ENCODE results near the gene PDZD2. TPM values are rescaled to one million over a fixed set of nuclear protein-coding genes. Genes with fewer than 3 reads are reported as not detected.

Gene PDZD2
- total RNA-seq, 1 donor from 2014 or later, result 6.7 TPM

DNA sequence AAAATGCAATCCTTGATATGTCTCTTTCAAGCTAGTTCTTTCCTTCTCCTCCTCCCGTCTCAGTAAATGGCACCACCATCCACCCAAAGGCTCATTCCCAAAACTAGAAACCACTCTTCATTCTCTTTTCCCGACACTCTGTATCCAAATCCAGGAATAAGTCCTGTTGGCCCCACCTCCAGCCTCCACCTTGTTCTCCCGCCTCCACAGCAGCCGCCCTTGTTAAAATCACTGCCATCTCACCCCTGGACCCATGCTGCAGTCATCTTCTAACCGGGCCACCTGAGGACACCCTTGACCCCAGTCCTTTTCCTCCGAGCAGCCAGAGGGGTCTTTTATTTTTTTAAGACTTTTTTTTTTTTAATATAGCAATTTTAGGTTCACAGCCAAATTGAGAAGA is 9.4 kb downstream of the PDZD2 start:
- TF ChIP-seq, protein P1, sequence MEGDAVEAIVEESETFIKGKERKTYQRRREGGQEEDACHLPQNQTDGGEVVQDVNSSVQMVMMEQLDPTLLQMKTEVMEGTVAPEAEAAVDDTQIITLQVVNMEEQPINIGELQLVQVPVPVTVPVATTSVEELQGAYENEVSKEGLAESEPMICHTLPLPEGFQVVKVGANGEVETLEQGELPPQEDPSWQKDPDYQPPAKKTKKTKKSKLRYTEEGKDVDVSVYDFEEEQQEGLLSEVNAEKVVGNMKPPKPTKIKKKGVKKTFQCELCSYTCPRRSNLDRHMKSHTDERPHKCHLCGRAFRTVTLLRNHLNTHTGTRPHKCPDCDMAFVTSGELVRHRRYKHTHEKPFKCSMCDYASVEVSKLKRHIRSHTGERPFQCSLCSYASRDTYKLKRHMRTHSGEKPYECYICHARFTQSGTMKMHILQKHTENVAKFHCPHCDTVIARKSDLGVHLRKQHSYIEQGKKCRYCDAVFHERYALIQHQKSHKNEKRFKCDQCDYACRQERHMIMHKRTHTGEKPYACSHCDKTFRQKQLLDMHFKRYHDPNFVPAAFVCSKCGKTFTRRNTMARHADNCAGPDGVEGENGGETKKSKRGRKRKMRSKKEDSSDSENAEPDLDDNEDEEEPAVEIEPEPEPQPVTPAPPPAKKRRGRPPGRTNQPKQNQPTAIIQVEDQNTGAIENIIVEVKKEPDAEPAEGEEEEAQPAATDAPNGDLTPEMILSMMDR (IDR thresholded peaks at IDR 0.05; ENCODE audit: insufficient read depth, low read length, poor library complexity, severe bottlenecking), result no peak
- no peaks in the 10 kb centered on the region for H3K27me3 ChIP-seq (ENCODE audit: control insufficient read depth, insufficient read depth, low read length)

DNA sequence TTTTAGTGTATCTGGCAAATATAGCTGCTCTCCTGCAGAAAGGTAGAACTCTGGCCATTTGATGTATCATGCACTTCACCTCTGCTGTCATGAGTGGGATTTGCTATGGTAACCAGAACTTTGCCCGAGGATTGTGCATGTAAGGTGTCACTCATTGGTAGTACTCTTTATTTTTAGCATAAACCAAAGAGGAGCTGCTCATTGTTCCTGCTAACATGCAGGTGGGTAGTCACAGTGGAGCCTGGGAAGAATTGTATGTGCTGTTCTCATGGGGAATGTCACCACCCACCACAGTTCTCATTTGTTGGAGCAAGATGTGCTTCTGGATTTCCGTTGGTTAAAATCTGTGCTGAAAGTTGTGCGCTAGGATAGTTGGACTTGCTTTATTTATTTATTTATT is 12.3 kb downstream of the PDZD2 start:
- no peak for DNase-seq (ENCODE audit: low read depth)
- no peaks in the 10 kb centered on the region for H3K36me3 ChIP-seq (ENCODE audit: control insufficient read depth, insufficient read depth, low read length)
- H3K4me3 ChIP-seq (ENCODE audit: low read depth, low read length), result no peak overlapping the region
- TF ChIP-seq, protein P1 (IDR thresholded peaks at IDR 0.05; ENCODE audit: insufficient read depth, low read length, poor library complexity, severe bottlenecking), result no peak
- peaks cover under 1% of the 10 kb centered on the region for H3K27me3 ChIP-seq (ENCODE audit: control insufficient read depth, insufficient read depth, low read length)

More for the DNA sequence above, 9.4 kb downstream of the PDZD2 start:
- H3K4me3 ChIP-seq (ENCODE audit: low read depth, low read length), result no peak overlapping the region
- no peak for DNase-seq (ENCODE audit: low read depth)
- H3K36me3 ChIP-seq (ENCODE audit: control insufficient read depth, insufficient read depth, low read length), result no peaks in the 10 kb centered on the region

DNA sequence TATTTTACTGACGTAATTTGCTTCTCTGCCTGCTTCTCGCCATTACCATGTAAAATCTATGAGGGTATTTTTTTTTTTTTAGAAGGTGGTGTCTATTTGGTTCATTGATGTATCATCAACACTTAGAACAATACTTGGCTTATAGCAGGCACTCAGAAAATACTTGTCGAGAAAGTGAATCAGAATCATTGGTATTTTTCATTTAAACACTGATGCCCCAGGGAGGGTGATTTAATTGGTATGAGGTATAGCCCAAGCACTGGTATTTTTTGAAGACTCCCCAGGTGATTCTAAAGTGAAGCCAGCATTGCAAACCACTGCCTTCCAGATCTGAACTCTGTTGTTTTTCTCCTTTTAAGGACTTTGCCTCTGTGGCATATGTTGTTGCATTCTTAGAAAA is 16.6 kb downstream of the PDZD2 start:
- Histone ChIP-seq H3K4me3 (ENCODE audit: low read depth, low read length) (no peak overlapping the region), H3K36me3 (ENCODE audit: control insufficient read depth, insufficient read depth, low read length) (no peaks in the 10 kb centered on the region), H3K27me3 (ENCODE audit: control insufficient read depth, insufficient read depth, low read length) (peaks cover 6% of the 10 kb centered on the region)
- DNase-seq (ENCODE audit: low read depth), result no peak
- TF ChIP-seq, protein P1 (IDR thresholded peaks at IDR 0.05; ENCODE audit: insufficient read depth, low read length, poor library complexity, severe bottlenecking), result no peak

DNA sequence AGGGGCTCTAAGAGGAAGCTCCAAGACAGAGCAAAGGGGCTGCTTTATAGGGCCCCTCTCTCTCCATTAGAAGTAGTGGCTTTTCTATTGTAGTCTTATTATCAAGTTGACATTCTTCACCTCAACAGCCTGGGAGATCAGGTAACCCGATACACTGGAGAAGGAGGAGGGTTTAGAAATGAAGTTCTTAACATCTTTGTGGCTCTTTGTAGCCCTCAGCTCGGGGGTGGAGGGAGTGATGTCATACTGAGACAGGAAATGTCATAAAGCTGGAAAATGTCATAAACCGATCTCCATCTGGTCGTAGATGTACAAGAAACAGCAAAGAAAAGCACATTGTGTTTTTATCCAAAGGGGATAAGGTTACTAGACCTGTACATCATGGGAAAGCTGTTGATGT is 17.9 kb downstream of the PDZD2 start:
- TF ChIP-seq, protein P1 (IDR thresholded peaks at IDR 0.05; ENCODE audit: insufficient read depth, low read length, poor library complexity, severe bottlenecking), result no peak
- no peak overlapping the region for H3K4me3 ChIP-seq (ENCODE audit: low read depth, low read length)
- DNase-seq (ENCODE audit: low read depth), result no peak
- no peaks in the 10 kb centered on the region for H3K36me3 ChIP-seq (ENCODE audit: control insufficient read depth, insufficient read depth, low read length)
- peaks cover 6% of the 10 kb centered on the region for H3K27me3 ChIP-seq (ENCODE audit: control insufficient read depth, insufficient read depth, low read length)

DNA sequence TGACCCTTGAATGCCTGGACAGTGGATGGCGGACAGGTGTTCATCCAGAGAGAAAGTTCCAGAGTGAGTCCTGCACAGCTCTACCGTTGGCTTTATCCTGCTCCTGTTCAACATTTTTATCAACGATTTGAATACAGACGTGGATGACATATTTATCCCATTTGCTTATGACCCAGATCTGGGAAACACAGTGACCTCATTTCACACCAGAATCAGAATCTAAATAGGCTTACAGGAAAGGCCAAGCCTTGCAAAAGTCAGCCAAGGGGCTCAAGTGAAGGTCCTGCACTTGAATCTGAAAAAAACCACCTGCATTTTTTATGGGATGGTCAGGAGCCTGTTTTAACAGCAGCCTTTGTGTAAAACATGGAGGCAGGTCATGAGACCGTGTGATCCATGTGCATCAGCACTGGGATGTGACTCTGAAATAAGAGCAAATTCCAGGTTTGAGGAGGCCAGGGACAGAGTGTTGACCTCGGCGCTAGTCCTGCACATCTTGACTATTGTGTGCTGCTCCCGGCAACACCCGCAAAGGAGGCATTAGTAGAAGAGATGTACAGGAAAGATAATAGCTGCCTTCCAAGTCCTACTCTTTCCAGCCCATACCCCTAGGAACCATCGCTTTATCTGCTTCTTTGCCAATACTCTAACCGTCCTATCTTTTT is 18.5 kb downstream of the PDZD2 start:
- Histone ChIP-seq H3K4me3 (ENCODE audit: low read depth, low read length) (no peak overlapping the region), H3K36me3 (ENCODE audit: control insufficient read depth, insufficient read depth, low read length) (no peaks in the 10 kb centered on the region), H3K27me3 (ENCODE audit: control insufficient read depth, insufficient read depth, low read length) (peaks cover 6% of the 10 kb centered on the region)
- DNase-seq (ENCODE audit: low read depth), result no peak
- TF ChIP-seq, protein P1 (IDR thresholded peaks at IDR 0.05; ENCODE audit: insufficient read depth, low read length, poor library complexity, severe bottlenecking), result no peak

DNA sequence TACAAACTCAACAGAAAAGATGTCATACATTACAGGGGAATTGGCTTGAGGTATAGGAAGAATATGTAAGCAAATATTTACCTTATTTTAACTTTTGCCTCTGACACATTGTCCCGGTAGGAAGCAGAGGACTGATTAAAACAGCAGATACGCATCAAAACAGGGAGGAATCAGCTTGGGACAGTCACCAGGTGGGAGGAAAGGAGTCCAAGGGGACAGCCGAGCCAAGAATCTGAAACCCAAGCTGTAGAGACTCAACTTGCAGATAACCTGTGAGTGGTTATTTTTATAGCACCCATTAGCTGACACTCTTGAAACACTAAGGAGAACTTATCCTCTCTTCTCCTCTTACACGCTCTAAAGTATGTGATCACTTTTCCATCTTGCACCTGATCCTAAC is 22.3 kb downstream of the PDZD2 start:
- no peaks in the 10 kb centered on the region for H3K36me3 ChIP-seq (ENCODE audit: control insufficient read depth, insufficient read depth, low read length)
- no peak overlapping the region for H3K4me3 ChIP-seq (ENCODE audit: low read depth, low read length)
- TF ChIP-seq, protein P1 (IDR thresholded peaks at IDR 0.05; ENCODE audit: insufficient read depth, low read length, poor library complexity, severe bottlenecking), result no peak
- no peak for DNase-seq (ENCODE audit: low read depth)
- H3K27me3 ChIP-seq (ENCODE audit: control insufficient read depth, insufficient read depth, low read length), result peaks cover 5% of the 10 kb centered on the region

Data from kidney epithelial cell (primary cell).